HCT116 (cell line): ENCODE results near the gene NARF.

Experiments used
- ELF1 ChIP-seq: IDR thresholded peaks from 2 replicates; pipeline ENCODE4 v1.6.1; 2012; ENCODE audit warnings: low read depth, borderline replicate concordance
- POLR2AphosphoS5 ChIP-seq: IDR thresholded peaks from 2 replicates; pipeline ENCODE4 v1.6.1; 2011; ENCODE audit warnings: mild to moderate bottlenecking, low read depth, low read length, moderate library complexity
- YY1 ChIP-seq: IDR thresholded peaks from 2 replicates; pipeline ENCODE4 v1.6.1; 2011; ENCODE audit warnings: low read length, low read depth, moderate library complexity, mild to moderate bottlenecking; ENCODE audit not compliant: insufficient replicate concordance; ENCODE audit errors: extremely low read depth
- TF ChIP-seq, protein P1 (sequence below), 3 experiments: fragments of 200-600 bp in 1 of 3; sonication (generic) in 1 of 3; IDR thresholded peaks in 2 of 3; conservative IDR thresholded peaks in 1 of 3; 2 replicates each; pipeline ENCODE4 v1.5.1; 2012 to 2017; ENCODE audit warnings: low read depth in 2 of 3, low read length in 2 of 3, antibody characterized with exemption in 1 of 3, borderline replicate concordance in 1 of 3, control low read depth in 1 of 3, mild to moderate bottlenecking in 1 of 3, mixed read lengths in 1 of 3, mixed run types in 1 of 3, moderate library complexity in 1 of 3; ENCODE audit not compliant: insufficient read depth in 1 of 3

- TF ChIP-seq YY1, result no peak
- TF ChIP-seq, protein P1, sequence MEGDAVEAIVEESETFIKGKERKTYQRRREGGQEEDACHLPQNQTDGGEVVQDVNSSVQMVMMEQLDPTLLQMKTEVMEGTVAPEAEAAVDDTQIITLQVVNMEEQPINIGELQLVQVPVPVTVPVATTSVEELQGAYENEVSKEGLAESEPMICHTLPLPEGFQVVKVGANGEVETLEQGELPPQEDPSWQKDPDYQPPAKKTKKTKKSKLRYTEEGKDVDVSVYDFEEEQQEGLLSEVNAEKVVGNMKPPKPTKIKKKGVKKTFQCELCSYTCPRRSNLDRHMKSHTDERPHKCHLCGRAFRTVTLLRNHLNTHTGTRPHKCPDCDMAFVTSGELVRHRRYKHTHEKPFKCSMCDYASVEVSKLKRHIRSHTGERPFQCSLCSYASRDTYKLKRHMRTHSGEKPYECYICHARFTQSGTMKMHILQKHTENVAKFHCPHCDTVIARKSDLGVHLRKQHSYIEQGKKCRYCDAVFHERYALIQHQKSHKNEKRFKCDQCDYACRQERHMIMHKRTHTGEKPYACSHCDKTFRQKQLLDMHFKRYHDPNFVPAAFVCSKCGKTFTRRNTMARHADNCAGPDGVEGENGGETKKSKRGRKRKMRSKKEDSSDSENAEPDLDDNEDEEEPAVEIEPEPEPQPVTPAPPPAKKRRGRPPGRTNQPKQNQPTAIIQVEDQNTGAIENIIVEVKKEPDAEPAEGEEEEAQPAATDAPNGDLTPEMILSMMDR (IDR thresholded peaks at IDR 0.05 in 2 of 3, conservative IDR thresholded peaks at IDR 0.05 in 1 of 3; ENCODE audit: borderline replicate concordance in 1 of 3, insufficient read depth in 1 of 3, low read depth in 2 of 3, low read length in 2 of 3), result no peak
- TF ChIP-seq POLR2AphosphoS5, result no peak
- no peak for TF ChIP-seq ELF1
Measured at GRCh38 chr17:82444941-82445521, 13.5 kb upstream of the NARF start.
